CD4-positive, CD25-positive, alpha-beta regulatory T cell (primary cell): ENCODE measurements around the gene SPRY4. TPM values are rescaled to one million over a fixed set of nuclear protein-coding genes. Genes with fewer than 3 reads are reported as not detected.
"Not testable (repeated sequence)": the region's sequence is repeated elsewhere in the genome, so short reads cannot be mapped to it uniquely, and the experiment has no call there.

Source experiments
- ATAC-seq, 2 donors: fragments of 150-1000 bp; cut with Tn5 transposase; one replicate each; pipeline ENCODE4 v1.10.0; 2021; ENCODE audit warnings: low read depth in 2 of 2, moderate number of reproducible peaks in 2 of 2, moderate library complexity in 1 of 2
- DNase-seq, 3 donors: peaks; one replicate each; pipeline versions ENCODE4 v3.0.0 to v3.0.0-alpha.2; 2012 to 2022; ENCODE audit warnings: mixed read lengths in 1 of 3
- H3K27ac ChIP-seq: one replicate; pipeline ENCODE4 v1.7.0; 2013; ENCODE audit warnings: mild to moderate bottlenecking, low read length; ENCODE audit not compliant: insufficient read depth, poor library complexity, severe bottlenecking
- H3K27me3 ChIP-seq: one replicate; pipeline ENCODE4 v1.7.0; 2013; ENCODE audit warnings: low read length; ENCODE audit not compliant: control insufficient read depth, insufficient read depth
- H3K36me3 ChIP-seq: one replicate; pipeline ENCODE4 v1.7.0; 2013; ENCODE audit warnings: mild to moderate bottlenecking, low read length, moderate library complexity; ENCODE audit not compliant: control insufficient read depth, insufficient read depth
- H3K4me1 ChIP-seq: 2 replicates; pipeline ENCODE4 v1.7.0; 2013; ENCODE audit warnings: mild to moderate bottlenecking, low read length; ENCODE audit not compliant: insufficient read depth, control insufficient read depth, poor library complexity, severe bottlenecking
- H3K4me3 ChIP-seq: one replicate; pipeline ENCODE4 v1.7.0; 2013; ENCODE audit warnings: low read depth, mild to moderate bottlenecking, low read length, moderate library complexity
- H3K9me3 ChIP-seq, 2 experiments: 1 replicate in 1 of 2; 2 replicates in 1 of 2; pipeline ENCODE4 v1.7.0; 2013; ENCODE audit warnings: low read length in 2 of 2, mild to moderate bottlenecking in 1 of 2, moderate library complexity in 1 of 2; ENCODE audit not compliant: control insufficient read depth in 2 of 2
- H3K27ac Mint-ChIP-seq, 3 donors: one replicate each; pipeline ENCODE4 v1.8.0; 2020 to 2022; ENCODE audit warnings: mild to moderate bottlenecking in 3 of 3, mixed read lengths in 3 of 3, moderate library complexity in 2 of 3
- H3K27me3 Mint-ChIP-seq: one replicate; pipeline ENCODE4 v1.8.0; 2022; ENCODE audit warnings: mild to moderate bottlenecking, mixed read lengths
- H3K36me3 Mint-ChIP-seq: one replicate; pipeline ENCODE4 v1.8.0; 2020; ENCODE audit warnings: mixed read lengths
- H3K4me1 Mint-ChIP-seq, 4 donors: one replicate each; pipeline ENCODE4 v1.8.0; 2020 to 2022; ENCODE audit warnings: mixed read lengths in 4 of 4, mild to moderate bottlenecking in 1 of 4
- H3K4me3 Mint-ChIP-seq, 4 donors: one replicate each; pipeline ENCODE4 v1.8.0; 2020 to 2022; ENCODE audit warnings: mild to moderate bottlenecking in 4 of 4, mixed read lengths in 4 of 4, moderate library complexity in 3 of 4
- H3K9me3 Mint-ChIP-seq, 7 donors: one replicate each; pipeline ENCODE4 v1.8.0; 2020 to 2022; ENCODE audit warnings: mixed read lengths in 7 of 7, mild to moderate bottlenecking in 3 of 7, moderate library complexity in 2 of 7
- polyA plus RNA-seq, 4 donors: library from polyadenylated mRNA; unstranded; fragments of 300-500 nt; fragmentation: Illumina TruSeq; gene quantifications; one replicate each; pipeline ENCODE4 v1.2.3, GENCODE V29; 2021
- total RNA-seq: library from RNA; stranded (reverse); gene quantifications from one replicate; pipeline ENCODE4 v1.2.3, GENCODE V29; 2022

Gene SPRY4
- total and polyA plus RNA-seq, 5 donors from 2014 or later: 0.52 TPM; not detected in 4

- Histone ChIP-seq H3K4me3 (no peak overlapping the region), H3K9me3 (no peaks in the 10 kb centered on the region), H3K27me3 (no peaks in the 10 kb centered on the region), H3K4me1 (no peaks in the 10 kb centered on the region), H3K36me3 (no peaks in the 10 kb centered on the region), H3K27ac (no peak overlapping the region)
- Mint-ChIP-seq H3K36me3 (no peaks in the 10 kb centered on the region), H3K4me3 (no peak overlapping the region), H3K9me3 (no peaks in the 10 kb centered on the region), H3K27me3 (peaks cover 4% of the 10 kb centered on the region), H3K4me1 (peaks cover 0 to 8% (median under 1%) of the 10 kb centered on the region in 4 donors), H3K27ac (peak overlapping the region in 1 of 3 donors; percentile 29)
- ATAC-seq: no peak
- DNase-seq: no peak
These were observed 20.7 kb downstream of the SPRY4 start for GRCh38 chr5:142304013-142304701.

- Histone ChIP-seq H3K4me1 (no peaks in the 10 kb centered on the region), H3K27me3 (no peaks in the 10 kb centered on the region), H3K27ac (no peak overlapping the region), H3K36me3 (no peaks in the 10 kb centered on the region), H3K4me3 (no peak overlapping the region), H3K9me3 (no peaks in the 10 kb centered on the region)
- no peak for DNase-seq
- no peak overlapping the region for H3K4me3 Mint-ChIP-seq
- no peaks in the 10 kb centered on the region for H3K36me3 Mint-ChIP-seq
- no peaks in the 10 kb centered on the region for H3K9me3 Mint-ChIP-seq
- no peak for ATAC-seq
- peak overlapping the region in 1 of 3 donors; percentile 78 for H3K27ac Mint-ChIP-seq
- H3K4me1 Mint-ChIP-seq: peaks cover 0 to 8% (median under 1%) of the 10 kb centered on the region in 4 donors
- H3K27me3 Mint-ChIP-seq: peaks cover 4% of the 10 kb centered on the region
These were observed 21.3 kb downstream of the SPRY4 start for GRCh38 chr5:142303565-142303964.

- Mint-ChIP-seq H3K4me1 (peaks cover 0 to 8% (median 0%) of the 10 kb centered on the region in 4 donors), H3K27ac (no peak overlapping the region), H3K27me3 (peaks cover 4% of the 10 kb centered on the region), H3K9me3 (no peaks in the 10 kb centered on the region), H3K4me3 (peak overlapping the region in 1 of 4 donors; percentile 17), H3K36me3 (no peaks in the 10 kb centered on the region)
- no peaks in the 10 kb centered on the region for H3K9me3 ChIP-seq
- no peak overlapping the region for H3K4me3 ChIP-seq
- H3K27me3 ChIP-seq: no peaks in the 10 kb centered on the region
- H3K36me3 ChIP-seq: no peaks in the 10 kb centered on the region
- H3K4me1 ChIP-seq: no peaks in the 10 kb centered on the region
- ATAC-seq (no peak), DNase-seq (no peak)
- H3K27ac ChIP-seq: no peak overlapping the region
These were observed 23.3 kb downstream of the SPRY4 start for GRCh38 chr5:142301540-142301939.

GRCh38 chr5:142300677-142301076 lies 24.1 kb downstream of the SPRY4 start:
- DNase-seq: no peak
- no peak overlapping the region for H3K4me3 Mint-ChIP-seq
- H3K36me3 ChIP-seq: no peaks in the 10 kb centered on the region
- H3K4me1 ChIP-seq: no peaks in the 10 kb centered on the region
- ATAC-seq: no peak
- H3K27me3 Mint-ChIP-seq: no peaks in the 10 kb centered on the region
- H3K27me3 ChIP-seq: no peaks in the 10 kb centered on the region
- H3K27ac ChIP-seq: no peak overlapping the region
- H3K36me3 Mint-ChIP-seq: no peaks in the 10 kb centered on the region
- H3K9me3 Mint-ChIP-seq: no peaks in the 10 kb centered on the region
- no peaks in the 10 kb centered on the region for H3K9me3 ChIP-seq
- H3K4me3 ChIP-seq: no peak overlapping the region
- H3K4me1 Mint-ChIP-seq: peaks cover 0 to 8% (median 0%) of the 10 kb centered on the region in 4 donors
- H3K27ac Mint-ChIP-seq: no peak overlapping the region

GRCh38 chr5:142298789-142299188 lies 26.0 kb downstream of the SPRY4 start:
- Mint-ChIP-seq H3K27me3 (no peaks in the 10 kb centered on the region), H3K36me3 (no peaks in the 10 kb centered on the region), H3K27ac (no peak overlapping the region), H3K4me3 (no peak overlapping the region), H3K4me1 (peaks cover 0 to 8% (median 0%) of the 10 kb centered on the region in 4 donors), H3K9me3 (no peaks in the 10 kb centered on the region)
- ATAC-seq (no peak), DNase-seq (no peak)
- Histone ChIP-seq H3K36me3 (no peaks in the 10 kb centered on the region), H3K4me3 (no peak overlapping the region), H3K27me3 (no peaks in the 10 kb centered on the region), H3K9me3 (no peaks in the 10 kb centered on the region), H3K4me1 (no peaks in the 10 kb centered on the region), H3K27ac (no peak overlapping the region)

- H3K4me1 Mint-ChIP-seq, H3K36me3 ChIP-seq, H3K4me3 ChIP-seq, H3K9me3 ChIP-seq, H3K36me3 Mint-ChIP-seq, DNase-seq, H3K27ac Mint-ChIP-seq, H3K27me3 ChIP-seq, H3K4me3 Mint-ChIP-seq, ATAC-seq, H3K27ac ChIP-seq, H3K27me3 Mint-ChIP-seq, H3K4me1 ChIP-seq, H3K9me3 Mint-ChIP-seq: not testable (repeated sequence)
These were observed 27.0 kb downstream of the SPRY4 start for GRCh38 chr5:142297786-142298185.

GRCh38 chr5:142296914-142297417 lies 27.9 kb downstream of the SPRY4 start:
- Histone ChIP-seq H3K9me3 (no peaks in the 10 kb centered on the region), H3K27ac (no peak overlapping the region), H3K4me3 (no peak overlapping the region), H3K36me3 (no peaks in the 10 kb centered on the region), H3K4me1 (no peaks in the 10 kb centered on the region), H3K27me3 (no peaks in the 10 kb centered on the region)
- H3K9me3 Mint-ChIP-seq: no peaks in the 10 kb centered on the region
- no peaks in the 10 kb centered on the region for H3K27me3 Mint-ChIP-seq
- H3K4me3 Mint-ChIP-seq: no peak overlapping the region
- H3K27ac Mint-ChIP-seq: no peak overlapping the region
- no peaks in the 10 kb centered on the region for H3K36me3 Mint-ChIP-seq
- DNase-seq (no peak), ATAC-seq (no peak)
- H3K4me1 Mint-ChIP-seq: peaks cover 0 to 7% (median 0%) of the 10 kb centered on the region in 4 donors
